Heart right ventricle (tissue), 16 donors: ENCODE measurements around the gene HSBP1L1. TPM values are rescaled to one million over a fixed set of nuclear protein-coding genes. Genes with fewer than 3 reads are reported as not detected.

ENCODE experiments used
- ATAC-seq, 8 donors: fragments of 200-7000 bp; cut with Tn5 transposase; one replicate each; pipeline ENCODE4 v1.9.1; 2020; ENCODE audit warnings: mild to moderate bottlenecking in 8 of 8, moderate library complexity in 8 of 8, moderate number of reproducible peaks in 1 of 8
- DNase-seq, 2 donors: peaks; one replicate each; pipeline ENCODE4 v3.0.0-alpha.2; 2020
- H3K27ac ChIP-seq, 10 donors: fragments of 200-600 bp; sonication (generic) in 2 of 10; one replicate each; pipeline versions ENCODE4 v1.5.0 to v1.8.0; 2020 to 2022; ENCODE audit warnings: mild to moderate bottlenecking in 3 of 10
- H3K27me3 ChIP-seq, 7 donors: fragments of 200-600 bp; one replicate each; pipeline ENCODE4 v1.8.0; 2021 to 2022; ENCODE audit warnings: mild to moderate bottlenecking in 2 of 7
- H3K36me3 ChIP-seq, 9 donors: fragments of 200-600 bp; sonication (generic) in 1 of 9; one replicate each; pipeline versions ENCODE4 v1.5.0 to v1.8.0; 2020 to 2022; ENCODE audit warnings: mild to moderate bottlenecking in 2 of 9
- H3K4me1 ChIP-seq, 9 donors: fragments of 200-600 bp; sonication (generic) in 1 of 9; one replicate each; pipeline versions ENCODE4 v1.5.0 to v1.8.0; 2020 to 2022; ENCODE audit warnings: mild to moderate bottlenecking in 4 of 9
- H3K4me3 ChIP-seq, 10 donors: fragments of 200-600 bp; sonication (generic) in 2 of 10; one replicate each; pipeline versions ENCODE4 v1.5.0 to v1.8.0; 2020 to 2022; ENCODE audit warnings: mild to moderate bottlenecking in 7 of 10, moderate library complexity in 2 of 10
- H3K9me3 ChIP-seq, 11 donors: fragments of 200-600 bp in 10 of 11; sonication (generic) in 2 of 11; one replicate each; pipeline versions ENCODE4 v1.5.0 to v1.8.0; 2013 to 2022; ENCODE audit warnings: mild to moderate bottlenecking in 2 of 11, control low read depth in 1 of 11, moderate library complexity in 1 of 11
- WGBS, 2 donors: extraction: QIAGEN DNeasy Blood & Tissue Kit; methylation state at CpG; one replicate each; pipeline ENCODE4 v1.1.7; 2013; ENCODE audit warnings: inconsistent platforms in 1 of 2; 5-methylcytosine and 5-hydroxymethylcytosine counted together
- intact Hi-C, 10 donors: fragments of 100-400 bp; cut with DNase I; formaldehyde crosslinking; loops; one replicate each; pipeline versions ENCODE4 v1.11.1 to v1.14.2; 2022
- polyA plus RNA-seq, 2 donors: library from polyadenylated mRNA; stranded (reverse); fragments of 200-250 nt; gene quantifications; one replicate each; pipeline ENCODE4 v1.2.3, GENCODE V29; 2013
- total RNA-seq, 10 donors: library from RNA; stranded (reverse); fragmentation: NEBNext Ultra II Directional in 3 of 10; extraction: Animal tissue kit (Norgen Biotek cat#: 25700) in 3 of 10; gene quantifications; one replicate each; pipeline versions ENCODE4 v1.2.1 to v1.2.4, GENCODE V29; 2021 to 2023
- TF ChIP-seq, protein P1 (sequence below), 9 donors: fragments of 200-600 bp; sonication (generic) in 2 of 9; IDR thresholded peaks; one replicate each; pipeline versions ENCODE4 v1.5.0 to v1.8.0; 2021 to 2022; ENCODE audit warnings: antibody characterized with exemption in 9 of 9, mild to moderate bottlenecking in 5 of 9, moderate library complexity in 1 of 9
- donor health status: Arrhythmogenic right ventricular cardiomyopathy.
- donor health status: ischemic (EF 13 %, LVEDD 7.1; RV severe dilation, severe dysfunction).
- donor health status: healthy with polysubstance abuse.
- donor health status: DM: no; HTN: yes; CAD: no.
- donor health status: DM: no; HTN: no; CAD: no.
- donor health status: ischemic (EF 25% LVEDD 6.9; RV normal size, moderate dysfunction).
- donor health status: ischemic (EF 25% LVEDD 5.7; RV mildly dilated, moderate dysfunction).
- donor health status: healthy.
- donor health status: DM: yes; HTN: yes; CAD: no.
- donor health status: Ischemic cardiomyopathy.
- donor health status: ischemic (EF 35%, LVEDD 5.7; RV mildly dilated, moderate dysfunction).
- donor health status: nonischemic (EF 11% LVEDD 7.7; RV severe dilation, severe dysfunction).
- donor health status: DM: yes; HTN: yes; CAD: no.
- donor health status: PGD.
- donor health status: ischemic (EF 29% LVEDD 5.4; RV normal size, mild dysfunction).
- donor health status: nonischemic (EF 23%, LVEDD 6.1; RV moderate dilation, normal function).

The HSBP1L1 gene
- total and polyA plus RNA-seq, 12 donors, result 3.8 to 56.5 (median 6.4) TPM

GRCh38 chr18:79927607-79928562 is 36.6 kb upstream of the HSBP1L1 start:
- H3K4me1 ChIP-seq, result peaks cover 0 to 16% (median 11%) of the 10 kb centered on the region in 9 donors
- H3K27me3 ChIP-seq, result no peaks in the 10 kb centered on the region
- WGBS, 2 donors, result 92 to 93% methylated on average over 25 of the region's 25 CpGs
- H3K9me3 ChIP-seq, result peaks cover 0 to 44% (median 37%) of the 10 kb centered on the region in 11 donors
- intact Hi-C loops, result no loop called here
- no peak overlapping the region for H3K27ac ChIP-seq
- ATAC-seq (no peak), DNase-seq (no peak)
- H3K36me3 ChIP-seq, result peaks cover 0 to 70% (median 16%) of the 10 kb centered on the region in 9 donors
- TF ChIP-seq, protein P1, sequence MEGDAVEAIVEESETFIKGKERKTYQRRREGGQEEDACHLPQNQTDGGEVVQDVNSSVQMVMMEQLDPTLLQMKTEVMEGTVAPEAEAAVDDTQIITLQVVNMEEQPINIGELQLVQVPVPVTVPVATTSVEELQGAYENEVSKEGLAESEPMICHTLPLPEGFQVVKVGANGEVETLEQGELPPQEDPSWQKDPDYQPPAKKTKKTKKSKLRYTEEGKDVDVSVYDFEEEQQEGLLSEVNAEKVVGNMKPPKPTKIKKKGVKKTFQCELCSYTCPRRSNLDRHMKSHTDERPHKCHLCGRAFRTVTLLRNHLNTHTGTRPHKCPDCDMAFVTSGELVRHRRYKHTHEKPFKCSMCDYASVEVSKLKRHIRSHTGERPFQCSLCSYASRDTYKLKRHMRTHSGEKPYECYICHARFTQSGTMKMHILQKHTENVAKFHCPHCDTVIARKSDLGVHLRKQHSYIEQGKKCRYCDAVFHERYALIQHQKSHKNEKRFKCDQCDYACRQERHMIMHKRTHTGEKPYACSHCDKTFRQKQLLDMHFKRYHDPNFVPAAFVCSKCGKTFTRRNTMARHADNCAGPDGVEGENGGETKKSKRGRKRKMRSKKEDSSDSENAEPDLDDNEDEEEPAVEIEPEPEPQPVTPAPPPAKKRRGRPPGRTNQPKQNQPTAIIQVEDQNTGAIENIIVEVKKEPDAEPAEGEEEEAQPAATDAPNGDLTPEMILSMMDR (IDR thresholded peaks at IDR 0.05), result no peak
- no peak overlapping the region for H3K4me3 ChIP-seq

GRCh38 chr18:79928563-79928960 is 35.9 kb upstream of the HSBP1L1 start:
- intact Hi-C loops, result no loop called here
- Histone ChIP-seq H3K27me3 (no peaks in the 10 kb centered on the region), H3K36me3 (peaks cover 0 to 75% (median 16%) of the 10 kb centered on the region in 9 donors), H3K4me1 (peaks cover 0 to 16% (median 12%) of the 10 kb centered on the region in 9 donors), H3K27ac (no peak overlapping the region), H3K9me3 (peaks cover 0 to 51% (median 43%) of the 10 kb centered on the region in 11 donors), H3K4me3 (no peak overlapping the region)
- DNase-seq (no peak), ATAC-seq (no peak)
- TF ChIP-seq, protein P1 (IDR thresholded peaks at IDR 0.05), result no peak
- WGBS, 2 donors, result 97 to 98% methylated on average over 9 of the region's 9 CpGs

DNA sequence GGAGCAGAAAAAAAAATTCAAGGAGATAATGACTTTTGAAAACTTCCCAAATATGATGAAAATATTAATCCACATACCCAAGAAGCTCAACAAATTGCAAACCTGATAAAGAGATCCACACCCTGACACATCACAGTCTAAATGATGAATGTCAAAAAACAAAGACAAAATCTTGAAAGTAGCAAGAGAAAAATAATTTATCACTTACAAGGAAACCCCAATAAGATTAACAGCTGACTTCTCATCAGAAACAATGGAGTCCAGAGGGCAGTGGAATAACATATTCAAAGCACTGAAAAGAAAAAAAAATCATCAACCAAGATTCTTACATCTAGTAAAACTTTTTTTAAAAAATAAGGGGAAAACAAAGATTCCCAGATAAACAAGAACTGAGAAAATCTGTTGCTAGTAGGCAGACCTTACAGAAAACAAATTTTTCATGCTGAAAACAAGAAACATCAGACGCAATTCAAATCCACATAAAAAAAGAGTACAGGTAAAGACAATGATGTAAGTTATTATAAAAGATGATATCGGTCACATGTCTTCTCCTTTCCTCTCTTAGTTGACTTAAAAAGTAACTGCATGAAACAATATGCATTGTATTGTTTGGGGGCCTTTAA is 34.3 kb upstream of the HSBP1L1 start:
- peaks cover 3 to 21% (median 14%) of the 10 kb centered on the region in 9 donors for H3K4me1 ChIP-seq
- TF ChIP-seq, protein P1 (IDR thresholded peaks at IDR 0.05), result no peak
- intact Hi-C loops, result loop anchor here in 1 of 10 donors (10.0 kb wide), 1 partner anchor 105 kb away; the partner anchor contains the start of gene RBFA
- ATAC-seq (no peak), DNase-seq (no peak)
- H3K36me3 ChIP-seq, result peaks cover 0 to 75% (median 16%) of the 10 kb centered on the region in 9 donors
- 97 to 98% methylated on average over 2 of the region's 2 CpGs for WGBS, 2 donors
- no peak overlapping the region for H3K4me3 ChIP-seq
- peaks cover 0 to 61% (median 43%) of the 10 kb centered on the region in 11 donors for H3K9me3 ChIP-seq
- no peak overlapping the region for H3K27ac ChIP-seq
- H3K27me3 ChIP-seq, result no peaks in the 10 kb centered on the region

GRCh38 chr18:79931475-79931874 is 33.0 kb upstream of the HSBP1L1 start:
- TF ChIP-seq, protein P1 (IDR thresholded peaks at IDR 0.05), result no peak
- Histone ChIP-seq H3K27me3 (no peaks in the 10 kb centered on the region), H3K4me1 (peaks cover 3 to 22% (median 15%) of the 10 kb centered on the region in 9 donors), H3K9me3 (peaks cover 0 to 72% (median 43%) of the 10 kb centered on the region in 11 donors), H3K4me3 (no peak overlapping the region), H3K27ac (no peak overlapping the region), H3K36me3 (peaks cover 0 to 81% (median 16%) of the 10 kb centered on the region in 9 donors)
- no peak for DNase-seq
- 94 to 98% methylated on average over 2 of the region's 2 CpGs for WGBS, 2 donors
- intact Hi-C loops, result loop anchor here in 1 of 10 donors (10.0 kb wide), 1 partner anchor 103 kb away; the partner anchor contains the start of gene RBFA
- ATAC-seq, result no peak
